ENCODE measurements around the gene ZBTB7C. TPM values are rescaled to one million over a fixed set of nuclear protein-coding genes. Genes with fewer than 3 reads are reported as not detected.
A peak's percentile ranks its signal among the peaks of the same experiment; 100 is the strongest.

Gene ZBTB7C
- total and polyA plus RNA-seq, 9 donors = 1.5 to 26.6 (median 15.7) TPM

- intact Hi-C loops (cut with DNase I) = no loop called here
- no peak for TF ChIP-seq CTCF (IDR thresholded peaks at IDR 0.05)
- TF ChIP-seq EP300 (IDR thresholded peaks at IDR 0.05) = no peak
- TF ChIP-seq POLR2A (IDR thresholded peaks at IDR 0.05) = no peak
- DNase-seq = peak in 1 of 5 donors; percentile 37
- Histone ChIP-seq H3K4me3 (no peak overlapping the region), H3K4me1 (ENCODE audit: insufficient read depth) (peaks cover 4% of the 10 kb centered on the region), H3K27me3 (no peaks in the 10 kb centered on the region), H3K27ac (no peak overlapping the region), H3K9me3 (no peaks in the 10 kb centered on the region), H3K36me3 (no peaks in the 10 kb centered on the region)
- 98 to 100% (median 100%) methylated on average over 1 of the region's 1 CpG for WGBS, 3 donors
Measured at GRCh38 chr18:48393776-48394175, 15.4 kb downstream of the ZBTB7C start.

- 83 to 88% (median 86%) methylated on average over 5 of the region's 5 CpGs for WGBS, 3 donors
- TF ChIP-seq EP300 (IDR thresholded peaks at IDR 0.05) = no peak
- TF ChIP-seq POLR2A (IDR thresholded peaks at IDR 0.05) = no peak
- no peak for TF ChIP-seq CTCF (IDR thresholded peaks at IDR 0.05)
- Histone ChIP-seq H3K27me3 (no peaks in the 10 kb centered on the region), H3K27ac (no peak overlapping the region), H3K4me1 (ENCODE audit: insufficient read depth) (peaks cover 4% of the 10 kb centered on the region), H3K36me3 (no peaks in the 10 kb centered on the region), H3K9me3 (no peaks in the 10 kb centered on the region), H3K4me3 (no peak overlapping the region)
- DNase-seq = no peak
- intact Hi-C loops (cut with DNase I) = no loop called here
Measured at GRCh38 chr18:48393170-48393569, 16.0 kb downstream of the ZBTB7C start.

- TF ChIP-seq POLR2A (IDR thresholded peaks at IDR 0.05) (no peak), EP300 (IDR thresholded peaks at IDR 0.05) (no peak), CTCF (IDR thresholded peaks at IDR 0.05) (no peak)
- Histone ChIP-seq H3K27ac (no peak overlapping the region), H3K4me1 (ENCODE audit: insufficient read depth) (peaks cover 4% of the 10 kb centered on the region), H3K27me3 (no peaks in the 10 kb centered on the region), H3K9me3 (no peaks in the 10 kb centered on the region), H3K4me3 (no peak overlapping the region), H3K36me3 (no peaks in the 10 kb centered on the region)
- intact Hi-C loops (cut with DNase I) = no loop called here
- DNase-seq = no peak
- WGBS, 3 donors = 3 to 13% (median 10%) methylated on average over 1 of the region's 1 CpG
Measured at GRCh38 chr18:48392268-48392667, 16.9 kb downstream of the ZBTB7C start.

GRCh38 chr18:48391868-48392267, 17.3 kb downstream of the ZBTB7C start:
- Histone ChIP-seq H3K4me3 (no peak overlapping the region), H3K27me3 (no peaks in the 10 kb centered on the region), H3K4me1 (ENCODE audit: insufficient read depth) (peaks cover 4% of the 10 kb centered on the region), H3K9me3 (no peaks in the 10 kb centered on the region), H3K27ac (no peak overlapping the region), H3K36me3 (no peaks in the 10 kb centered on the region)
- 61 to 68% (median 64%) methylated on average over 3 of the region's 3 CpGs for WGBS, 3 donors
- no peak for TF ChIP-seq CTCF (IDR thresholded peaks at IDR 0.05)
- no peak for TF ChIP-seq EP300 (IDR thresholded peaks at IDR 0.05)
- no peak for TF ChIP-seq POLR2A (IDR thresholded peaks at IDR 0.05)
- intact Hi-C loops (cut with DNase I) = no loop called here
- DNase-seq = peak in 2 of 5 donors; percentile 31 to 39
